Measurements from ENCODE around the gene BTBD6.

GRCh38 chr14:105251920-105252319 lies 3.6 kb downstream of the BTBD6 start:
- no peak for TF ChIP-seq JUN (IDR thresholded peaks at IDR 0.05; ENCODE audit: borderline replicate concordance, insufficient read depth, insufficient read length, low read depth)
- TF ChIP-seq, protein P1, sequence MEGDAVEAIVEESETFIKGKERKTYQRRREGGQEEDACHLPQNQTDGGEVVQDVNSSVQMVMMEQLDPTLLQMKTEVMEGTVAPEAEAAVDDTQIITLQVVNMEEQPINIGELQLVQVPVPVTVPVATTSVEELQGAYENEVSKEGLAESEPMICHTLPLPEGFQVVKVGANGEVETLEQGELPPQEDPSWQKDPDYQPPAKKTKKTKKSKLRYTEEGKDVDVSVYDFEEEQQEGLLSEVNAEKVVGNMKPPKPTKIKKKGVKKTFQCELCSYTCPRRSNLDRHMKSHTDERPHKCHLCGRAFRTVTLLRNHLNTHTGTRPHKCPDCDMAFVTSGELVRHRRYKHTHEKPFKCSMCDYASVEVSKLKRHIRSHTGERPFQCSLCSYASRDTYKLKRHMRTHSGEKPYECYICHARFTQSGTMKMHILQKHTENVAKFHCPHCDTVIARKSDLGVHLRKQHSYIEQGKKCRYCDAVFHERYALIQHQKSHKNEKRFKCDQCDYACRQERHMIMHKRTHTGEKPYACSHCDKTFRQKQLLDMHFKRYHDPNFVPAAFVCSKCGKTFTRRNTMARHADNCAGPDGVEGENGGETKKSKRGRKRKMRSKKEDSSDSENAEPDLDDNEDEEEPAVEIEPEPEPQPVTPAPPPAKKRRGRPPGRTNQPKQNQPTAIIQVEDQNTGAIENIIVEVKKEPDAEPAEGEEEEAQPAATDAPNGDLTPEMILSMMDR (IDR thresholded peaks at IDR 0.05; ENCODE audit: extremely low read depth in 1 of 2, insufficient read depth in 1 of 2, low read depth in 1 of 2, low read length in 2 of 2) = no peak
- TF ChIP-seq POLR2A (IDR thresholded peaks at IDR 0.05; ENCODE audit: low read depth, low read length) = no peak
- no peak for TF ChIP-seq MAX (IDR thresholded peaks at IDR 0.05; ENCODE audit: insufficient read depth, insufficient read length)
- no peak for TF ChIP-seq FOS (IDR thresholded peaks at IDR 0.05; ENCODE audit: borderline replicate concordance, insufficient read depth, low read length)
